Measurements from ENCODE around the gene PTAR1. TPM values are rescaled to one million over a fixed set of nuclear protein-coding genes. Genes with fewer than 3 reads are reported as not detected.
A peak's percentile ranks its signal among the peaks of the same experiment; 100 is the strongest.

The PTAR1 gene
- total RNA-seq, 1 experiment from 2014 or later: 61.5 TPM

DNA sequence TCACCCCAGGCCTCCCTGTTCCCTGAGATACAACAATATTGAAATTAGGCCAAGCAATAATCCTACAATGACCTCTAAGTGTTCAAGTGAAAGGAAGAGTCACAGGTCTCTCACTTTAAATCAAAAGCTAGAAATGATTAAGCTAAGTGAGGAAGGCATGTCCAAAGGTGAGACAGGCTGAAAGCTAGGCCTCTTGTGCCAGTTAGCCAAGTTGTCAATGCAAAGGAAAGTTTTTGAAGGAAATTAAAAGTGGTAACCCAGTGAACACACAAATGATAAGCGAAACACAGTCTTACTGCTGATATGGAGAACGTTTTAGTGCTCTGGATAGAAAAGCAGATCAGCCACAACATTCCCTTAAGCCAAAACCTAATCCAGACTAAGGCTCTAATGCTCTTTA is 39.8 kb downstream of the PTAR1 start:
- Histone ChIP-seq H3K4me1 (ENCODE audit: insufficient read depth, low read length, poor library complexity, severe bottlenecking) (no peaks in the 10 kb centered on the region), H3K9me3 (ENCODE audit: low read depth, low read length, poor library complexity, severe bottlenecking) (no peaks in the 10 kb centered on the region), H3K4me3 (ENCODE audit: low read depth, low read length, poor library complexity, severe bottlenecking) (no peak overlapping the region), H3K27me3 (replicated peaks; ENCODE audit: insufficient read depth, low read depth, low read length, poor library complexity) (no peaks in the 10 kb centered on the region), H3K36me3 (ENCODE audit: insufficient read depth, low read length, poor library complexity, severe bottlenecking) (peaks cover 8% of the 10 kb centered on the region), H3K27ac (ENCODE audit: low read depth, low read length, poor library complexity, severe bottlenecking) (no peak overlapping the region)
- TF ChIP-seq, protein P1, sequence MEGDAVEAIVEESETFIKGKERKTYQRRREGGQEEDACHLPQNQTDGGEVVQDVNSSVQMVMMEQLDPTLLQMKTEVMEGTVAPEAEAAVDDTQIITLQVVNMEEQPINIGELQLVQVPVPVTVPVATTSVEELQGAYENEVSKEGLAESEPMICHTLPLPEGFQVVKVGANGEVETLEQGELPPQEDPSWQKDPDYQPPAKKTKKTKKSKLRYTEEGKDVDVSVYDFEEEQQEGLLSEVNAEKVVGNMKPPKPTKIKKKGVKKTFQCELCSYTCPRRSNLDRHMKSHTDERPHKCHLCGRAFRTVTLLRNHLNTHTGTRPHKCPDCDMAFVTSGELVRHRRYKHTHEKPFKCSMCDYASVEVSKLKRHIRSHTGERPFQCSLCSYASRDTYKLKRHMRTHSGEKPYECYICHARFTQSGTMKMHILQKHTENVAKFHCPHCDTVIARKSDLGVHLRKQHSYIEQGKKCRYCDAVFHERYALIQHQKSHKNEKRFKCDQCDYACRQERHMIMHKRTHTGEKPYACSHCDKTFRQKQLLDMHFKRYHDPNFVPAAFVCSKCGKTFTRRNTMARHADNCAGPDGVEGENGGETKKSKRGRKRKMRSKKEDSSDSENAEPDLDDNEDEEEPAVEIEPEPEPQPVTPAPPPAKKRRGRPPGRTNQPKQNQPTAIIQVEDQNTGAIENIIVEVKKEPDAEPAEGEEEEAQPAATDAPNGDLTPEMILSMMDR (conservative IDR thresholded peaks at IDR 0.05; ENCODE audit: low read depth, low read length): no peak
- no peak for TF ChIP-seq EZH2 (IDR thresholded peaks at IDR 0.05; ENCODE audit: borderline replicate concordance, low read depth, low read length, poor library complexity, severe bottlenecking)
- no peak for DNase-seq (ENCODE audit: low spot score)
- intact Hi-C loops (cut with micrococcal nuclease; ENCODE audit: unreplicated experiment): no loop called here
- POLR2A ChIA-PET (ENCODE audit: low non-redundant PET): no interaction called here
- CTCF ChIA-PET: no interaction called here
- no TSS peak for BruUV-seq (replicated peaks)

DNA sequence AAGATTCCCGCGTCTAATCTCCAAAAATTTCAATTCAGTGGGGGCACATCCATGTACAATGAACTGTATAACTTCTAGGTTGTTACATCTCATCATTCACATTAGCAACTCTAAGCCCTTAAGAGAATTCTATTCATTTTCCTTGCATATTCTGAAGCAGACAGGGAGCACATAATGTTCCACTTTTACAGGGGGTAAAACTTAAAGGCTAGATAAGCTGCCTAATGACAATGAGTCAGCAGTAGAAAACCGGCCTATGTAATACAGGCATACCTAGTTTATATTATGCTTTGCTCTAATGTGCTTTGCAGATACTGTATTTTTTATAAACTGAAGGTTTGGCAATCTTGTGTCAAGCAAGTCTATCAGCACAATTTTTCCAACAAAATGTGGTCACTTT is 40.4 kb downstream of the PTAR1 start:
- TF ChIP-seq, protein P1 (conservative IDR thresholded peaks at IDR 0.05; ENCODE audit: low read depth, low read length): no peak
- TF ChIP-seq EZH2 (IDR thresholded peaks at IDR 0.05; ENCODE audit: borderline replicate concordance, low read depth, low read length, poor library complexity, severe bottlenecking): no peak
- H3K4me1 ChIP-seq (ENCODE audit: insufficient read depth, low read length, poor library complexity, severe bottlenecking): no peaks in the 10 kb centered on the region
- BruUV-seq (replicated peaks): no TSS peak
- no peak overlapping the region for H3K4me3 ChIP-seq (ENCODE audit: low read depth, low read length, poor library complexity, severe bottlenecking)
- intact Hi-C loops (cut with micrococcal nuclease; ENCODE audit: unreplicated experiment): no loop called here
- H3K9me3 ChIP-seq (ENCODE audit: low read depth, low read length, poor library complexity, severe bottlenecking): no peaks in the 10 kb centered on the region
- H3K27ac ChIP-seq (ENCODE audit: low read depth, low read length, poor library complexity, severe bottlenecking): no peak overlapping the region
- no peaks in the 10 kb centered on the region for H3K27me3 ChIP-seq (replicated peaks; ENCODE audit: insufficient read depth, low read depth, low read length, poor library complexity)
- ChIA-PET CTCF (no interaction called here), POLR2A (ENCODE audit: low non-redundant PET) (no interaction called here)
- DNase-seq (ENCODE audit: low spot score): peak; percentile 11
- peaks cover 8% of the 10 kb centered on the region for H3K36me3 ChIP-seq (ENCODE audit: insufficient read depth, low read length, poor library complexity, severe bottlenecking)

DNA sequence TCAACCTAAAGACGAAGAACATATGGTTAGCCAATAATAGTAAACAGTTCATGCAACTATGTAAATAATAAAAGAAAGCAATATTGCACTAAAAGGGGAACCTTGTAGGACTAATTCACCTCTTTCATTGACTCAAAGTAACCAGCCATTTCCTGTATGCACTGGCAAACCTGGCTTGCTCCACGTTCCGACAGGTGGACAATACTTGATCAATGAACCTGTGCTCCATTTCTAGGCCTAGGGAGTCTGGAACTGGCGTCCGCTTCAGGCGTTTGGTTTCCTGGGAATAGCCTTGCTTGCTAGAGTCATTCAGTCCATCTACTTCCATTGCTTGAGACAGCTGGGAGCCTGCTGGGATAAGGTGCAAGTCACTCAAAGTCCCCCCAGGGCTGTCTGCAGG is 41.6 kb downstream of the PTAR1 start:
- peaks cover 8% of the 10 kb centered on the region for H3K36me3 ChIP-seq (ENCODE audit: insufficient read depth, low read length, poor library complexity, severe bottlenecking)
- no peaks in the 10 kb centered on the region for H3K27me3 ChIP-seq (replicated peaks; ENCODE audit: insufficient read depth, low read depth, low read length, poor library complexity)
- H3K4me3 ChIP-seq (ENCODE audit: low read depth, low read length, poor library complexity, severe bottlenecking): no peak overlapping the region
- DNase-seq (ENCODE audit: low spot score): no peak
- H3K4me1 ChIP-seq (ENCODE audit: insufficient read depth, low read length, poor library complexity, severe bottlenecking): no peaks in the 10 kb centered on the region
- POLR2A ChIA-PET (ENCODE audit: low non-redundant PET): no interaction called here
- CTCF ChIA-PET: no interaction called here
- intact Hi-C loops (cut with micrococcal nuclease; ENCODE audit: unreplicated experiment): no loop called here
- H3K9me3 ChIP-seq (ENCODE audit: low read depth, low read length, poor library complexity, severe bottlenecking): no peaks in the 10 kb centered on the region
- H3K27ac ChIP-seq (ENCODE audit: low read depth, low read length, poor library complexity, severe bottlenecking): no peak overlapping the region
- TF ChIP-seq, protein P1 (conservative IDR thresholded peaks at IDR 0.05; ENCODE audit: low read depth, low read length): no peak
- no peak for TF ChIP-seq EZH2 (IDR thresholded peaks at IDR 0.05; ENCODE audit: borderline replicate concordance, low read depth, low read length, poor library complexity, severe bottlenecking)
- no TSS peak for BruUV-seq (replicated peaks)
